Measurements from ENCODE around the gene OR2C1.

Gene OR2C1

DNA sequence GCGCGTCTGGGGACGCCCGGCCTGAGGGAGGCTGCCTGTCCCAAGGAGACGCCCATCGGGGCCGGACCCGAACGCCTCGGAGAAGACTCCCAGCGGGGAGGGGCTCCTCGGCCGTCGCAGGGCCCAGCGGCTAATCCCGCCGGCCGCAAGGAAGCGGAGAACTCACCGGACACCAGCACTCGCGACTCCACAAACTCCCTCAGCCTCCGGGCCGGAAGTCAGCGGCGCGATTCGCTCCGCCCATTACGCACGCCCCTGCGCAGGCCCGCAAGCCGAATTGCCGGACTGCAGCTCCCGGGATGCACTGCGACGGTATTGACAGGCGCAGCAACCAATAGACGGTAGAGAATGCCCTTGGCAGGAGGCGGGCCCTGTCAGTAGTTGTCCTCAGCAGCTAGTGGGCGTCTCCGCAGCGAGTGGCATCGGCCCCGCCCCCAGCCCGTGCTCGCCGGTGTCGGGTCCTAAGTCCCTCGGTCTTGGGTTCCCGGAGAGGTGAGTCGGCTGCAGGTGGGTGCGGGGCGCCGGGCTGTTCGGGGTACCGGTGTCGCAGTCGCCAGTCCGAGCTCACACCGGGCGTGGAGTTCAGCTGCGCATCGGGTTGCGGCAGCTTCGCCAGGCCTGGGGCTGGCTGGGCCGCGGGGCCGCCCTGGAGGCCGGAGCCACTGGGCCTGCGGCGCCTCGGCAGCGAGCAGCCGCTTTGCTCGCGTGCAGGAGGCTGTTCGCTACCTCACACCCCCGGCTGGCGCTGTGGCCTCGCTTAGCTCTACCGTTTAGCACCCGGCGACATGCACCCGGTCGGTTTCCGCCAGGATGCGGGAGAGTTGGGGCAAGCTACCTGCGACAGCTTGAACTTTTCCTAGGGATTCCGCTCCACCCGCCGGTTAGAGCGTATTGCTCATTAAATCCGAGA lies 45.3 kb downstream of the OR2C1 start, which contains the start of the genes ZNF174 and ZSCAN32:
TSS of gene ZNF174 (plus strand) at position 437 of the 910 bp plus-strand sequence. CDS start 790 bp downstream, outside the sequence.
TSS of gene ZSCAN32 (minus strand) at position 226 of the 910 bp plus-strand sequence. CDS start 3,447 bp downstream, outside the sequence.
- DNase-seq = peak; percentile 100

DNA sequence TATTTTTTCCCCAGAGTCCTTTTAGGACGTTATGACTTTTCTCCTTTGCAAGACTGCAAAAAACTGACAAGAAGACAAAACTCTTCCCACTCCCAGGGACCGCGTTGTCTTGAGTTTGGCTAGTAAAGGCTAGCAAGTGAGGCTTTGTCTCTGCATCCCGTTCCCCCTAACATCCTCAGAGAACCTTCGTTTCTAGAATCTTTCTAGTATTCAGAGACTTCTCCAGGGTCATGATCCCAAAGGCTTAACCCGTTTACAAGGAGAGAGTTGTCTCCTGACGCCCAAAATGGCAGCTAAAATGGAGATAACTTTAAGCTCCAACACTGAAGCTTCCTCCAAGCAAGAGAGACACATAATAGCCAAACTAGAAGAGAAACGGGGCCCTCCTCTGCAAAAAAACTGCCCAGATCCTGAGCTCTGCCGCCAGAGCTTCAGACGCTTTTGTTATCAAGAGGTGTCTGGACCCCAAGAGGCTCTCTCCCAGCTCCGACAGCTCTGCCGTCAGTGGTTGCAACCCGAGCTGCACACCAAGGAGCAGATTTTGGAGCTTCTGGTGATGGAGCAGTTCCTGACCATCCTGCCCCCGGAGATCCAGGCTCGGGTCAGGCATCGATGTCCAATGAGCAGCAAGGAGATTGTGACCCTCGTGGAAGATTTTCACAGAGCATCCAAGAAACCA lies 46.2 kb downstream of the OR2C1 start:
- DNase-seq = no peak

All from right hindlimb (tissue), 1 donor.